HG03108 (cell line): ENCODE measurements around the gene ENOX1.

Experiments
- ATAC-seq: cut with Tn5 transposase; IDR thresholded peaks from one replicate; pipeline ENCODE4 v1.9.1; 2021; ENCODE audit warnings: moderate library complexity; ENCODE audit not compliant: unreplicated experiment

Gene ENOX1

DNA sequence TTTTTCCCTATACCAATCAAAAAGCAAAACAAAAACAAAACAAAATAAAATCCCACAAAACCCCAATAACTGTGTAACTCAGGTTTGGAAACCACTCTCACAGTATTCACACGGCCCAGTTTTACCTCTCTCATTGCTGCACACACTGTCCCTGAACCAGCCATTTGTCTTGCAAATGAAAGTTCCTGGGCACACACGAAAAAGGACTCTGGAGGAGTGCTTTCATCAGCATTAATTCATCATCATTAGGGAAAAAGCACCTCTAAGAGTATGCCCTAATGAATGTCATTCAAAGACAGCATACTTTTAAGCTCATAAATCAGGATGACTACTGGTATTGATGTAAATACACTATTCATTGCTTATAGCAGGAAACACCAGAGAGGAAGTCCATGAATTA, 457.1 kb downstream of the ENOX1 start:
- ATAC-seq: no peak

DNA sequence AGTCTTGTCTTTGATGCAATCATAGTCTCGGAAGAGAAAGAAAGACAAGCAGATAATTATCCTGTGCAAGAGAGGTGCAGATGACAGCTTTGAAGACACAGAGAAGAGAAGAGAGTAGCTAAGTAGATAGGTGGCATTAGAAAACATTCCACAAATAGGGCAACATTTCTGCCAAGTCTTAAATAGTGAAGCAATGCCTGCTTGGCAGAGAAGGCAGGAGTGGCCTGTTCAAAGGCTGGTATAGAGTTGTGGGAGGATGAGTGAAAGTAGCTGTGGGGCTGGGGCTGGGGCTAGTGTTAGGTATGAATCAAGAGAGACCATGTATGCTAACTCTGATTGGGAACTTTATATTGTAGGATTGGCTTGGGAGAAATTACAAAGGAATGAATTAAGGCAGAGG, 457.9 kb downstream of the ENOX1 start:
- no peak for ATAC-seq

GRCh38 chr13:43326100-43326499, 460.7 kb downstream of the ENOX1 start:
- ATAC-seq: no peak

- no peak for ATAC-seq
Measured at GRCh38 chr13:43325636-43326035, 461.1 kb downstream of the ENOX1 start.

DNA sequence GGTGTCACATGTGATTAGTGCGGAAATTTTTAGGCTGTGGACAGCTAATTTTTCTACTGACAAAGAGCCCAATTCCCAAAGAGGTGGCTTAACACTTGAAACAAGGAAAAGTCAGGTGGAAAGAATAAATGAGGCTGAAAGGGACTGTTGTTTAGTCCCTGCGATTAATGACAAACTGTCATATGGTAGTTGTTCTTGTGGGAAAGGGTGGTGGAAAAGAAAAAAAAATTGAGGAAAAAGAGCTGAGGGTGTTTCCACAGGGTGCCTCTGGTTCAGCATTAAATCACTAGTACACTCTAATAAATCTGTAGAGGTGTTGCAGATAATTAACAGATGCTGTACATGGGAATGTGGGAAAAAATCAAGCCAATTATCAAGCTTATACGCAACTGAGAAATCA, 462.6 kb downstream of the ENOX1 start:
- no peak for ATAC-seq

DNA sequence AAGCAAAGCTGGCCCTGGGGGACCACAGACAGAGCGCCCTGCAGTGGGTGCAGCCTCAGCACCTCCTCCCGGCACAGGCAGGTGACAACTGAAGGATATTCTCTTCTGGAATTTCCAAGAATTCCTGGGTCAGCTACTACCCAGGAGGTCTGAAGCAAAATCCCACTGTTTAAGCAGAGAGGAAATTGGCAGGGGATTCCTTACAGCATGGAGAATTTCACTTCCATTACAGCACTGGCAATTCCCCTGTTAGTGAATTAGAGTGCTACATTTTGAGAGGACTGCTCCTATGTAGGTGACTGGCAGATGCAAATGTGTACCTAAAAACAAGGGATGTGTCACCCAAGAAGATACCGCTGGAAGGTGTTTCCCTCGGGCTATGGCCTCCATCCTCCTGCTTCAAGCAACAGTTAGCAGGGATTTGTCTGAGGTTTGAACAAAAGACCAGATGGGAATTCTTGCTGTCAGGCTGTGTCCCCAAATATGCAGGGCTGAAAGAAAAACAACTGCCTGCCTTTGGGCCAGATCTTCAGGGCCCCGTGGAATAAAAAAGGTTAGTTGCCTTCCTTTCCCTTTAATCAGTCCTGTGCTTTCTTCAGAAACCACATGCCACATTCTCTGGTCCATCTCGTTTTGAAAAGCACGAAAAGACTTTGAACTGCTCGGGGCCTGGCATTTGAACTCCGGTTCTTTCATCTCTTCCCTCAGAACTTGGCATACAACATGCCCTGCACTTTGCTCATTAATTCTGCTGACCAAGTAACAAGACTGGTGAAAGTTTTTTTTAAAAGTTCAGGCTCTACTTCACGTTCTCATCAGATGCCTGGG, 466.9 kb downstream of the ENOX1 start:
- no peak for ATAC-seq

GRCh38 chr13:43316946-43317353, 469.8 kb downstream of the ENOX1 start:
- no peak for ATAC-seq

- ATAC-seq: no peak
Measured at GRCh38 chr13:43316281-43316680, 470.5 kb downstream of the ENOX1 start.

DNA sequence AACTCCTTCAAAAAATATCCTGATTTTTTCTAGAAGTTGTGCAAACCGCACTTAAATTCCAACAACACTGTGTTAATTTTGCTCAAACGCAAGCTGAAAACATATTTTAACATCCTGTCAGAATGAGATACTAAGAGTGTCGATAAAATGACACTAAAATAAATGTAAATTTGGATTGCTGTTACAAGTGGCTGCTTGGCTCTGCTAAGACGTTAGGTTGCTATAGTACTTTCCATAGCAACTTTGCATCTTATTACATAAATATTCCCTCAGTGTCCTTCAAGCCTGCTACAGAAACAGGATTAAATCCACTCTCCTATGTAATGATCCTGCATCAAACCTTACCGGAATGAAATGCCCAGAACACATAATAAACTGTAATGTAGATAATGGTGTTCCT, 471.2 kb downstream of the ENOX1 start:
- ATAC-seq: no peak

DNA sequence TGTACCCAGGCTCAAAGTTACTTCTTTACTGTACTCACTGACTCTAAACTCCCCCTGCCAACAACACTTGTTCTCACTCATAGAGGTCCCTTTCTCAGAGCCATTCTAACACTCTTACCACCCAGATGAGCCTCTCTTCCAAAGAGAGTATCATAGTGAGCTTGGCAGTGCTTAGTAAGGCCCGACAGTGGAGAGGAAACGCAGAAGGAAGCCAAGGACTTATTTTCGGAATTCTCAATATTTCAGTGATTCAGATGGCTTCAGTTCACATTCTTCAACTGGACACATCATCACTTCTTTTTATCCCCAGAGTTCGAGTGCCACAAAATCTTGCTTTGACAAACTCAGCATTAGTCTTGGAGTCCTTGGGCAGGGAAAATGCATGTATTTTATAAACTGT, 477.5 kb downstream of the ENOX1 start:
- ATAC-seq: no peak

DNA sequence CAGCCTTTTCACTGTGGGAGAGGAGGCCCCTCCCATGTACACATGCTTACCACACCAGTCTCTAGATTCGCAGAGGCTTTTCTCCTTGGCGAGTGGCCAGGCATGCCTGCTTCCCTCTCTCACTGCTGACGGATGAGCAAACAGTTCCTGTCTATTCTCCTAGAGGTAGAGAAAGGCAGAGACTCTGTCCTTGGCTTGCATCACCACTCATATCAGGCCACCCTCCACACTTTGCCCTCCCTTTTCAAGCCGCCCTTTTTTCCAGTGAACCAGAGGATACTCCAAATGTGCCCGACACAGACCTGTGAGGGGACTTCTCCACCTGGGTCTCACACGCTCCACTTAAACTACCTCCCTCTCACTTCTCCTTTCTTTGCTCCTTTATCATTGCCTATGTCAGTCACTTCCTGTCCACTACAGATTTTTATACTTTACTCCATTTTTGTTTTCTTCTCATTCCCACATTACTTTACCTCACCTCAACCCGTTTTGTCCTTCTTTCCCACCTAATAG, 478.8 kb downstream of the ENOX1 start:
- peak; percentile 80 for ATAC-seq

DNA sequence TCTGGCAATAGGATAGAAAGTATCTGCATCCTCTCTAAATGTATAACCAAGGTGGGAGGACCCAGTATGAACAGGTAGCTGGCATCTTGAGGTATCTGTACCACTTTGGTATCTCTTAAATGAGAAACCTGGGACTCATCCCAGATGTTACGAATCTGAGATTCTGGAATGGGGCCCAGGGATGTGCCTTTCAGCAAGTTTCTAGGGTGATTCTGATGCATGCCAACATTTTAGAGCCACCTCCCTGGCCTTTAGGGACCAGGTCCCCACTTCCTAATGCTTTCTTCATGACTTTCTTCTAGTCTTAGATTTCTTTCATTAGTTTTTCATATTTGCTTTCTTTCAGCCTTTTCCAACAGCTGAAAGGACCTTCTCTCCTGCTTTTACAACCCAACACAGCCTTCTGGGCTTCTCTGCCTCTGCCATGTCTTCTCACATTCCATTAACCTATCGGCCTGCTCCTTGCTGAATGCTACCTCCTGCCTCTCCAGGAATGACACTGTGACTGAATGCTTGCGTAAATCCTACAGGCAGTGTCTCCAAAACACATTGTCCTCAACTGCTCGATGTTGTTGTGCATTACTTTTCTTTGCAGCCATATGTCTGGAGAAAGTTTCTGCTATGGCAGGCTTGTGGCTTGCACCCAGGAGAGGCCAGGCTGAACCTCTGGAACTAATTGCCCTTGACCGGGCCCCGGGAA, 479.4 kb downstream of the ENOX1 start:
- no peak for ATAC-seq

GRCh38 chr13:43306372-43306771, 480.4 kb downstream of the ENOX1 start:
- ATAC-seq: no peak

DNA sequence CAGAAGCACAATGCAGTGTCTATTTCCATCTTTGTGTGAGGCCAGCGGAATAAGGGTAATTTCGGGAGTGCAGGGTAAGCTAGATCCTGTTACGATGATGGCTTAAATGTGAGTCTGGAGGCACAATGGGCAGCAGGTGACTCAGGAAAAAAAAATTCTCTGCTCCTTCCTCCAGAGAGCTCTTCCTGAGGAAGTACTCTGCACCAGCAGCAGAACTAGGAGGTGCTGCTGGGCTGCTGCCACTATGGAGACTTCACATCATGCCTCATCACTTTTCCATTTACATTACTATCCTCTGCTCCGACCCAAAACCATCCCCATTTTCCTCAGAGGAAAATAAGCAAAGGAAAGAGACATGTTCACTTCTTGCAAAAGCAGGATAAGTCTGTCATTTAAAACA, 481.4 kb downstream of the ENOX1 start:
- ATAC-seq: no peak

DNA sequence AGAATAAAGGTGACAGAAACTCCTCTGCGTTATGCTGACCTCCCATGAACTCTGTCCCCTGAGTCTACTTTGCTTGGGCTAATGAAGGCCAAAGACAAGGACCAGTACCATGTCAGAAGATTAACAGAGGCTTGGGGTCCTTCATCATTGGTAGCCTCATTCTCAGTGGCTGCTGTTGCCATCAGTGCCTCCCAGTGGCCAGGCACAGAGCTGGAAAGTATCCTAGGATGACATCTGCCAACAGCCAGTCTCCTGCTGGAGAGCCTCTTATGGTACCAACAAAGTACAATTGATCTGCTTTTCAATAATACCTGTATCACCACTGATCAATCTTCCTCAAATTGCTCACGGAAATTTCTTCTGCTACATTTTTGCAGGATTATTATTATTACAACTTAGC, 481.8 kb downstream of the ENOX1 start:
- ATAC-seq: no peak

GRCh38 chr13:43304449-43304848, 482.3 kb downstream of the ENOX1 start:
- no peak for ATAC-seq

GRCh38 chr13:43303033-43303729, 483.6 kb downstream of the ENOX1 start:
- peak; percentile 57 for ATAC-seq

DNA sequence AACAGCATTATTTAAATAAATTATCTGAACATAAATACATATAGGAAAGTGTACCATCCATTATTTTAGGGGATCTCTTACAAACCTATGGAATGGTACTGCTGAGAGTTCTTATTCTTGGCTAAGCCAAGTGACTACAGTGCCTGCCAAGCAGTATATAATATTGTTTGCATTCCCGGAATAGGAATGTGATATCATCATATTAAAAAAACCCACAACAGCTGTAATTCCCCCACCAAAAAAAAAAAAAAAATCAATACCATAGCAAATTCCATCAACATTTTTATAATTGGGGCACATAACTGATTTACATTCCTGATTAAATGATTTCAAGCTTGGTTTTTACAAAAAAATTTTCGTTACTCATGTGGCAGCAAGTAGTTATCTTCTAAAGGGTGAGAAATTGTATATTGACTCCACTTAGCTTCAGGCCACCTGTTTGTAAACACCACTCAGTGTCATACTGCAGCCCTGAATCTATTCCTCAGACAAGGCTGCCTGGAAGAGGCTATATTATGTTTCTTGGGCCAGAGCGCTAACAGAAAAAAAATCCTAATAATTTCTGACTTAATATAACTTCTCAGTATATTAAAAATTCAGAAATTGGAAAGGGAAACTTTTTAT, 485.3 kb downstream of the ENOX1 start:
- ATAC-seq: no peak

- ATAC-seq: no peak
Measured at GRCh38 chr13:43300865-43301264, 485.9 kb downstream of the ENOX1 start.

DNA sequence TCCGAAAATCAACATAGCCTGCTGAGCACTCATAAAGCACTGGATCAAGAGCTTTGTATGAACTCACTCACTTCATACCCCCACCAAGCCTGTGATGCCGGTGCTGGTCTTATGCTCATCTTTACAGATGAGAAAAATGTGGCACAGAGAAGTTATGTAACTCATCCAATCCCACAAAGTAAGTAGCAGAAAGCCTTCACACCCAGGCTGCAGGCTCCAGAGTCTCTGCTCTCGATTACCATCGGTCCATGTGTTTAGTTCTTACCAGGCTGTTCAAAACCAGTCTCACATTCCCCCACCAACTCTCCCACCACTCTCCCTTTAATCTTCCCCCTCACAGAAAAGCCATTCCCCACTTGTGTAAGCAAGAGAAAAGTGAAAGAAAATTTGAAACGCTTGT, 487.4 kb downstream of the ENOX1 start:
- no peak for ATAC-seq

GRCh38 chr13:43298816-43299215, 488.0 kb downstream of the ENOX1 start:
- no peak for ATAC-seq
